Stimulated activated CD8-positive, alpha-beta memory T cell treated with anti-CD3 and anti-CD28 coated beads, Interleukin-7, amount 100 ng/mL, for 24 hours (primary cell): ENCODE measurements around the gene RASD2.

Experiments
- DNase-seq: peaks from one replicate; pipeline ENCODE4 v3.0.0-alpha.2; 2020; ENCODE audit warnings: low read depth

RASD2 gene

DNA sequence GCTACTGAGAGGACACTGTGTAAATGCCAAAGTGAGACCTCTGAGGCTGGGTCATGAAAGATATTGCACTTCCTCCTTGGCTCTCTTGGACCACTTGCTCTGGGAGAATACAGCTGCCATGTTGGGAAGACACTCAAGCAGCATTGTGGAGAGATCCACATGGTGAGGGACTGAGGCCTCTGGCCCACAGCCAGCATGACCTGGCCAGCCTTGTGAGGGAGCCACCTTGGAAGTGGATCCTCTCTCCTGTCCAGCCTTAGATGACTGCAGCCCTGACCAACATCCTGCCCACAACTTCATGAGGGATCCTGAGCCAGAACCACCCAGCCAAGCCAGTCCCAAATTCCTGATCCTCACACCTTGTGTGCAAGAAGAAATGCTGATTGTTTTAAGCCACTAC is 46.1 kb downstream of the RASD2 start:
- DNase-seq = no peak

DNA sequence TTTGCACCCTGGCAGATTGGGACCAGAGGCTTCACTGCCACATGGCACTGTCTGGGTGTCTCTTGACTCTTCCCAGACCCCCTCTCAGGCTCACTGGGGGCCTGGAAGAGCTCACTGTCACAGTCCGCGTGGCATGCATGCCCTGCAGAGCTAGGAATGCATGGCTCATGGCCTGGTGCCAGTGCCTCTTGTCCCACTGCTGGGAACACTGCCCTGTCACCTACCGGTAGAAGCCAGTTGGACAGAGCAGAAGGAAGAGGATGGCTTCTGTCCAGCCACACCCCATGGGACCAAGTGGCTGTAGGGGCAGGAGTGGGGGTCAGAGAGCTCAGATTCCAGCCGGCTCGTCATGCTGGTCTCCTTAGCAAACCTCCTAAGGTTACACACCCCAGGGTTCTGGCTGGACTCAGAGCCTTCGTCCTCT is 46.8 kb downstream of the RASD2 start:
- DNase-seq = no peak

DNA sequence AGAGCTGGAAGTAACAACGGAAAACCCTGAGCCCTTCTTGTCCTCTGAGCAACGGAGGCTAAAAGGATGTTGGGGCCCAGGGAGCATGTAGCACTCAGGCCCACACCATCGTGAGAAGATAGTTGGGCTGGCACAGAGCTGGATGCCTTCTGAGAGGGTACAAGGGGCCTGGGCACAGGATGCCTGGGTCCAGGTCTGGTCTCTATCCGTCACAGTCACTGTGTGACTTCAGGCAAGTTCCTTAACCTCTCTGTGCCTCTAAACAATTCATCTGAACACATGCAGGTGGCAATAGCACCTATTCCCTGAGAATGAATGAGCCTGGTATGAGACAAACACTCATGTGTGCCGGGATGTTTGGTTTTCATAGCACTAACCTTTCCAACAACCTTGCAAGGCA is 47.3 kb downstream of the RASD2 start:
- no peak for DNase-seq

DNA sequence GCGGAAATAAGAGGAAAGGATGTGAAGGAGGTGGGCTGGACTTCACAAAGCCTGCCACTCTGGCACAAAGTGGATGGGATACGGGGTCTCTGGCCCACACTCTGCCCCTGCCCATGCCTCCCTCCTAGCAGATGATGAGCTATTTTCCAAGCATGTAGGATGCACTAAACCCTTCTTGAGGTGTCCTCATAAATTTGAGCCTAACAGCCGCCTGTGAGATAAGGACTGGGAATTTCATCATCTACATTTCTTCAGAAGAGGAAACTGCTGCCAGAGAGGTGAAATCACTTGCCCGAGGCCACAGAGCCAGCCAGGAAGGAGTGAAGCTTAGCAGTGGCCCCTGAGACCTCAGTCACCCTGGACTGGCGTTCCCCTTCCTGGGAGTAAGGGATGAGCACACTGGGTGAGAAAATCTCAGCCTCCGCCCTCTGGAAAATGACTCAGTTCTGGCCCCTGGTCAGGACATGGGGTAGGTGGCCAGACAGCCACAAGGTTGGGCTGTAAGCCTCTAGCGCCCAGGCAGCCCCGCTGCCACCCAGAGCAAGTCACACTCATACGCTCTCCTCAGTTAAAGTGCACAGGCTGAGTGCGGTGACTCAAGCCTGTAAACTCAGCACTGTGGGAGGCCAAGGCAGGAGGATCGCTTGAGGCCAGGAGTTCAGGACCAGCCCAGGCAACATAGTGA is 48.6 kb downstream of the RASD2 start:
- no peak for DNase-seq

DNA sequence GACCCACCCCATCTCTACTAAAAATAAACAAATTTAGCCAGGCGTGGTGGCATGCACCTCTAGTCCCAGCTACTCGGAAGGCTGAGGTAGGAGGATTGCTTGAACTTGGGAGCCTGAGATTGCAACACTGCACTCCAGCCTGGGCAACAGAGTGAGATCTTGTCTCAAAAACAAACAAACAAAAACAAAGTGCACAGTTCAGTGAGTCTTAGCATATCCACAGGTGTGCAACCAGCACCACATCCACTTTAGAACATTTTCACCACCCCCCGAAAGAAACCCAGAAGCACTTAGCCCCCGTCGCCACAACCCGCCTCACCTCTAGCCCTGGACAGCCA is 49.1 kb downstream of the RASD2 start:
- DNase-seq = no peak

DNA sequence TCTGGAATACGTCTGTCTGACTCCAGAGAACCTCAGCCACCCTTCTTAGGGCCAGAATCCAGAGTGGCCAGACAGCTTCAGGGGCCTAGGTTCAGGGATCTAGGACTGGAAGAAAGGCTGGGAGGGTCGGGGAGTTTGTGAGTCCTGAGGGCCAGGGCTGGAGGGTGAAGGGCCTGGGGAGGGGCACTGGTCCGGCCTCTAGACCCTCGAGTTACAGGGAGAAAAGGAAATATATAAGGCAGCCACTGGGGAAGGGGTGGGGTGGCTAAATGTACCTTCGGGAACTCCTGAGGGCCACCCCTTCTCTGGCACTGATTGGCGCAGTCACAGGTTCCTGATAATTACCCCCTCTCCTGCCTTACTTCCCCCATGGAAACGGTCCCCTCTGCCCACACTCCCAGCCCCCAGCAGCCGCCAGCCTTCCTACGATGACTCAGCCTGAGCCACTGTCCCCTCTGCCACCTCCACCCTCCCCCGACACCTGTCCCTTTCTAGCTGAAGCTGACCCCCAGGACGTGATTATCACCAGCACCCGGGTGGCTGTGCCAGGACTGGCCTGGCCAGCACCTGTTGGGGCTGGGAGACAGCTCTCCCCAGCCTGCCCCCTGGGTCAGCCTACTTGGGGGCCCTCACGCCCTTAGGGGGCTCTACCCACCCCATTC is 50.1 kb downstream of the RASD2 start:
- no peak for DNase-seq

DNA sequence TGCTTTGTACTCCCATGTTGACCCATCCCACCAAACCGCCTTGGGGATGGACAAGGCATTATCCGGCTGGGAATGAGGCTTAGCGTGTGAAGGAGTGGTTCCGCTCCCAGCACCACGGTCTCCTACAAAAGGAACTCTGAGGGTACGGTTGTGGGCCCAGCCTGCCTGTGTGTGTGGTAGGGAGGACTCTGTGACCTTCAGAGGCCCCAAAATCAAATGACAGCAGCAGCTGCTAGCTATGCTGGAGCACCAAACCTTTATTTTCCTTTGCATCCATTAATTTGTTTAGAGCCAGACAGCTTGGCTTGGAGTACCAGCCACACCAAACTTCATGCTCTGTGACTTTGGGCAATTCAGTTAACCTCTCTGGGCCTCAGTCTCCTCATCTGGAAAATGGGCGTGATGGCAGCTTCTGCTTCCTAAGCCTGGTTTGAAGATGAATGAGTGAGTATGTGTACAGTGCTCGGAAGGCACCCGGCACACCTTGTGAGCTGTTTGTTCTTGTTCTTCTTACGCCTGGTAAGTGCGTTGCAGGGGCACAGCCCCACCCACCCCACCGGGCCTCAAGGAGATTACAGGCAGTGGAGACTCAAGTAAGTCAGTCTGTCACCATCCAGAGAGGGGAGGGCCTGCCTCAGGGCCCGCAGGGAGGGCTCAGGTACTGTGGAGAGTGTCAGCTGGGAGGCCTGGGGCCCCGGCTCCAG is 51.2 kb downstream of the RASD2 start:
- no peak for DNase-seq

DNA sequence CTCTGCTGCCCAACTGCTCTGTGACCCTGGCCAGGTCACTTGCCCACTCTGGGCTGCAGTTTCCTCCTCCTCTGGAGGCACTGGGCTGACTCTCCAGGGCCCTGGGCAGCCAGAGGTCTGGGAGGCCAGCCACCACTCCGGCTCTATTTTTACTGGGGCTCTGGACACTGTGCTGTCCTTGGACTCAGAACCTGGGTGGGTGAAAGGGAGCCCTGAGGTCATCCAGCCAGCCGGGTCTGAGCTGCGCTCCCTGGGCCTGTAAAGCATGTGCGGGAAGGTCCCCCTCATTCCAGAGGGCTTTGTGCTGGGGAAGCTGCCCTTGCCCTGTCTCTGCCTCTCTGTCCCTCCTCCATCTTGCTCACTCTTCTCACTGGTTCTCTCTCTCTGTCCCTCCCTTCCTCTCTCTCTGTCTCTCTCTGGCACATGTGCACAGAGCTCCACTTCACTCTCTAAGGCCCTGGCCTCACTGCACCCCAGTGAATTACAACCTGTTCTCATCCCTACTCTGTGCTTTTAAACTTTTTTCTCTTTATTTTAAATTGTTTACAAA is 51.9 kb downstream of the RASD2 start:
- no peak for DNase-seq

DNA sequence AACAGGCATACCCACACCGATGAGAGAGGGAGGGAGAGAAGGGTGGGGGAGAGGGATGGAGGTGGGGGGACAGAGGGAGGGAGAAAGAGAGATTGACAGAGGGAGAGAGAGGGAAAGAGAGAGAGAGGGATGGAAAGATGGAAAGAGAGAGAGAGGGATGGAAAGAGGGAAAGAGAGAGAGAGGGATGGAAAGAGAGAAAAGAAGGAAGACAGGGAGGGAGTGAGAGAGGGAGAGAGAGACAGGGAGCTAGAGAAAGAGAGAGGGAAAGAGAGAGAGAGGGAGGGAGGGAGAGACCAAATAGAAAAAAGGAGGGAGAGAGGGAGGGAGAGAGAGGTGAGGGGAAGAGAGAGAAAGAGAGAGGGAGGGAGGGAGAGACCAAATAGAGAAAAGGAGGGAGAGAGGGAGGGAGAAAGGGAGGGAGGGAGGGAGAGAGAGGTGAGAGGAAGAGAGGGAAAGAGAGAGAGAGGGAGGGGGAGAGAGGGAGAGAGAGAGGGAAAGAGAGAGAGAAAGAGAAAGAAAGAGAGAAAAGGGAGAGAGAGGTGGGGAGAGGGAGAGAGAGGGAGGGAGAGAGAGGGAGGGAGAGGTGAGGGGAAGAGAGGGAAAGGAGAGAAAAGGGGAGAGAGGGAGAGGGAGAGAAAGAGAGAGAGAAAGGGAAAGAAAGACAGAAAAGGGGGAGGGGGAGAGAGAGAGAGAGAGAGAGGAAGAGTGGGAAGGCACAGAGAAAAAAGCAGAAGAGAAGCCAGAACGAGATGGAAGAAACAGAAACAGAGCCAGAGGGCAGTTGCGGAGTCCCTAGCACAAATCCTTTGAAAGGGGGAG is 52.6 kb downstream of the RASD2 start:
- DNase-seq = no peak

DNA sequence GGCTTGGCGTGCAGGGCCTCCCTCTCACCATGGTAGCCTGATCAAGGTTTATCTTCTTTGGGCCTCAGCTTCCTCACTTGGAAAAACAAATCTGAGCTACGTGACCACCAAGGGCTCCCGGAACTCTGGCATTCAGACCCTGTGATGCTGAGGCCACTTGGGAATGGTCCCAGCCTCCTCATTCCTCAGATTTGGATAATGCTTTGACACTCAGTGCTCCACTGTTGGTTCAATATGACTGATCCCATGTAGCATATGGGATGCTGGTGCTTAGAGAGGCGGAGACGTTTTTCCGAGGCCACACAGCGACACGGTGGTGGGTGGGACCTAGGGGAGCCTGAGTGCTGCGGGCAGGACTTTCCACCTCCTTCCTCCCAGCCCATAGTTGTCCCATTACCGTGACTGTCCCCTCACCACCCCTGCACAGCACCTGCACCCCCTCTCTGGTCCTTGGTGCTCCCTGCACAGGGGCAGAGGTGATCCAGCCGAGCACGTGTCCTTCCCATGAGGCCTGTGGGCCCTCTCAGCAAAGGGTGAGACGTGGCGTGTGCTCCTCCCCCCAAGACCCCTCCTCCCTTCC is 53.4 kb downstream of the RASD2 start:
- no peak for DNase-seq

DNA sequence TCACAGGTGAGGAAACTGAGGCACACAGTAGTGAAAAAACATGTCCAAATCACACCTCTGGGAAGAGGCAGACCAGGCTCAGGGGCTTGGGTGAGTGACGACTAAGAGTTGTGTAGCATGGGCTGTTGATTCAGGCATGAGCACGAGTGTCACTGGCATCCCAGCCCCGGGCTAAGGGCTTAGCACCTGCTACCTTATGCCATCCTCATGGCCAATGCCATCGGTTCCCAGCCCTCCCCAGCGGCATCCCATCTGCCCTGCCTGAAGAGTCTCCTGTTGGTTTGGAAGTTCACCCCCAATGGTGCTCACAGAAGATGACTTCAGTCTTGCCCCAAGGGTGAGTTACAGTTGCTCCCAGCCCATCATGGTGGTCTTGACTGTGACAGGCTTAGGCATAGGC is 54.1 kb downstream of the RASD2 start:
- no peak for DNase-seq

DNA sequence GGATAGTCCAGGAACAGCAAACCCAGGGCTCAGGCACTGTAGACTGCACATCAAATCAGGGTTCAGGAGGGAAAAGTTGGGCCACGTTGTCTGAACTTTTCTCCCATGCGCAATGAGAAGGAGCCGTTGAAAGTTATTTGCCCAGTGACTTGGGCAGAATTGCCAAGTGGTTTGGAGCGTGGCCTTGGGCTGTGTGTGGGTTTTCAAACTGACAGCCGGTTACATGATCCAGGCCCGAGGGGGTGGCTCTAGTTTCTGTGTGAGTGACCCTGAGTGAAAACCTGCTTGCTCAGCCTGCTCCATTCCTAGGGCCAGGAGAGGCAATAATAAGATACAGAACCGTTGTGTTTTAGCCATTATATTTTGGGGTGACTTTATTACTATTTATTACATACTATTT is 56.2 kb downstream of the RASD2 start:
- DNase-seq = no peak

DNA sequence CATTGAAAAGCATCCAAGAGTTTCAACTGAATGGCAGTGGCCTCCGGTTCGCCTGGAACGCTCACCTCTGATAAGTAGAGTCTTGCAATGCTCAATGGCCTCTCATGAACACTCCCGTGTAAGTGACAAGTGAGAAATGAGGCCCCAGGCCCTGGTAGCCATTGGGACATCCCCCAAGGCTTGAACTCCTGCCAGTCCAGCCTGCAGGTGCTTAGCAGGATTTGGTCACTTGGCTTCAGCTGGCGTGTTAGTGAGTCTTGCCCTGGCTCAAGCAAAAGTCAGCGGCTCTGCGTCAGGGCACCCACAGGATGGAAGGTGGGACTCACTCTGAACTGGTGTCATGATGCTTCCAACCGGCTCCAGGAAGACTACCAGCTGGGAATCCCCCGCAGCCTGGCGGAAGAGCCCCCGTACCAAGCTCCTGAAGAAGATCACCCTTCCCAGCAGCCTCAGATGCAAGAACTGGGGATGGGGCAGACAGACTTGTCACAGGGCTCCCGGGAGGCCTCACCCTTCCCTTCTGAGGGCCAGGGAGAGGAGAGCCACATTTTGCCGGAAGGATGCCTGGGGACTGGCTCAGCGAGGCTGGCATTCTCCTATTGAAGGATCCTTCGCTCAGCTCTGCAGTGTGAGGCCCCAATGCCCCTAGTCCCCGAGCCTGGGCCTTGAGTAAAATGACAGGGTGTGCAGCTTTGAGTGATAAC is 57.2 kb downstream of the RASD2 start:
- DNase-seq = no peak

DNA sequence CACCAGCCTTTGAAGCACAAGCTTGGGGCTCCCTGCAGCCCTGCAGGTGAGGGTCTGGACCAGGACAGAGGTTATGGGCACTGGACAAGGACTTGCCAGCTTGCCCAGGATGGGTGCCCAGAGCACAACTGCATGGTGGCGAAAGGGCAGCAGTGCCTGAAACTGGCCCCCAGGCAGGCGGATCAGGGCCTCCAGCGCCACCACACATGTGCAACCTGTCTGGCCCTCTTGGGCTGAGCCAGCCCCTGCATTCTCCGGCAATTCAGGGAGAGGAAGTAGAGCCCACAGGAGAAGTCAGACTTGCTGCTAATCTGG is 57.7 kb downstream of the RASD2 start:
- DNase-seq = no peak

DNA sequence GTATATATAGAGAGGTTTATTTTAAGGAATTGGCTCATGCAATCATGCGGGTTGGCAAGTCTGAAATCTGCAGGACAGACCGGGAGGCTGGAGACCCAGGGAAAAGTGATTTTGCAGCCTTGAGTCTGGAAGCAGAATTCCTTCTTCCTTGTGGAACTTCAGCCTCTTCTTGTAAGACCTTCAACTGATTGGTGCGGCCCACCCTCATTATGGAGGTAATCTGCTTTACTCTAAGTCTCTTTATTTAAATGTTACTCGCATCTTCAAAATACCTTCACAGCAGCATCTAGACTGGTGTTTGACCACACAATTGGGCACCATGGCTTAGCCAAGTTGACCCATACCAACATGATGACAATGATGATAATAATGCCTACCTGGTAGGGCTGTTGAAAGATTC is 58.7 kb downstream of the RASD2 start:
- no peak for DNase-seq

DNA sequence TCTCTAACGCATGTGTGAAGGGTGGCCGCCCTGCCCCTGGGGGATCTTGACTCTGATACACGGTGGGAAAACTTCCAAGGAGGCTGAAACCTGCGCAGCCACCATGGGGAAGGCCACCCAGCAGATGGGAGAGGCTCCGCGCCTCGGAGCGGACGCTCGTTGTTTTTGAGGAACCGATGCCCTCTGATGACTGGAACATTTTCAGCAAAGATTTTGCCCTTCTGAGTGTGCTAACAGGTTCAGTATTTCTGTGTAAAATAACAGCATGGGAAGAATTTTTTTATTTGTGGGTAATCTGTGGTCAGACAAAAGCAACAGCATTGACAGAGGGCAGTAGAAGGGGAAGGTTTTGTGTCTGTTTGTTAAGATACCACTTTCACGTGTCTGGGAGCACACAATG is 59.8 kb downstream of the RASD2 start:
- DNase-seq = no peak

DNA sequence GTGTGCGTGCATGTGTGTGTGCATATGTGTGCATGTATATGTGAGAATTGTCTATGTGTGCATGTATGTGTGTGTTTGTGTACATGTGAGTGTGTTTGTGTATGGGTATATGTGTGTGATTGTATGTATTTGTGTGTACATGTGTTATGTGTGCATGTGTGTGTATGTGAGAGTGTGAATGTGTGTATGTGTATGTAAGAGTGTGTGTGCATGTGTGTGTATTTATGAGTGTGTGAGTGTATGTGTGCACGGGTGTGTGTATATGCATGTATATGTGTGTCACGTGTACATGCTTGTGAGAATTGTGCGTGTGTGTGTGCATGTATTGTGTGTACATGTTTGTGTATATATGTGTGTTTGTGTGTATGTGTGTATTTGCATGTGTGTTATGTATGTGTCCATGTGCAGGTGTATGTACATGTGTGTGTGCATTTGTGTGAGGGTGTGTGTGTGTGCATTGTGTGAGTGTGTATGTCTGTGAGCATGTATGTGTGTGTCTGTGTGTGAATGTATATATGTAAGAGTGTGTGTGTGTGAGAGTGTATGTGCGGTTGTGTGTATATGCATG is 60.5 kb downstream of the RASD2 start:
- no peak for DNase-seq

DNA sequence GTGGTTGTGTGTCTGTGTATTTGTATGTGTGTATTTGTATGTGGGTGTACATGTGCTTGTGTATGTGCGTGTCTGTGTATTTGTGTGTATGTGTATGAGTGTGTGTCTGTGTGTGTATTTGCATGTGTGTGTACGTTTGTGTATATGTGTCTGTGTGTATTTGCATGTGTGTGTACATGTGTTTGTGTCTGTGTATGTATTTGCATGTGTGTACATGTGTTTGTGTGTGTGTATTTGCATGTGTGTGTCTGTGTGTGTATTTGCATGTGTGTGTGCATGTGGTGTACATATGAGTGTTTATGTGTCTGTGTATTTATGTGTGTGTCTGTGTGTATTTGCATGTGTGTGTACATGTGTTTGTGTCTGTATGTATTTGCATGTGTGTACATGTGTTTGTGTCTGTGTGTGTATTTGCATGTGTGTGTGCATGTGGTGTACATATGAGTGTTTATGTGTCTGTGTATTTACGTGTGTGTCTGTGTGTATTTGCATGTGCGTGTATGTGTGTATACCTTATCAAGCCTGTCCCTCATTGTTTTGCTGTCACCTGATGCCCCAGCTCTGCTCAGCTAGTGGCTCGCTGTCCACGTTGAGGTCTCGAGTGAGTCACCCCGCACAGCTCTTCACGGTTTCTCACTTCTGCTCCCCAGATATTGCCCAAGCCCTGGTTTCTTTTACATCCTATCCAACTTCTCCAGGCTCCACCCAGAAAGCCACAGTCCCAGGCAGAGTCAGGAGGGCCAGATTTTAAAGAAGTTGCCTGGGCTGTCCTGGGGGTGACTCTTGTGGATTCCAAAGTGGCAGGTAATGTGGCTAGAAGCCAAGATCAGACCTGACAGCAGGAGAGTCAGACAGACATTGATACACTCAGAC is 61.3 kb downstream of the RASD2 start:
- DNase-seq = no peak
